LHCN-M2 (cell line): ENCODE measurements around the gene SERPINA4. TPM values are rescaled to one million over a fixed set of nuclear protein-coding genes. Genes with fewer than 3 reads are reported as not detected.
A peak's percentile ranks its signal among the peaks of the same experiment; 100 is the strongest.
"Not testable (repeated sequence)": the region's sequence is repeated elsewhere in the genome, so short reads cannot be mapped to it uniquely, and the experiment has no call there.

Source experiments
- DNase-seq: peaks from one replicate; pipeline ENCODE4 v3.0.0-alpha.2; 2012; ENCODE audit warnings: low read depth
- total RNA-seq: library from RNA; depleted of rRNA; stranded (reverse); fragments of >200 nt; gene quantifications from 2 replicates; pipeline ENCODE4 v1.2.3, GENCODE V29; 2014

SERPINA4 gene
- total RNA-seq, 1 experiment from 2014 or later: not detected

DNA sequence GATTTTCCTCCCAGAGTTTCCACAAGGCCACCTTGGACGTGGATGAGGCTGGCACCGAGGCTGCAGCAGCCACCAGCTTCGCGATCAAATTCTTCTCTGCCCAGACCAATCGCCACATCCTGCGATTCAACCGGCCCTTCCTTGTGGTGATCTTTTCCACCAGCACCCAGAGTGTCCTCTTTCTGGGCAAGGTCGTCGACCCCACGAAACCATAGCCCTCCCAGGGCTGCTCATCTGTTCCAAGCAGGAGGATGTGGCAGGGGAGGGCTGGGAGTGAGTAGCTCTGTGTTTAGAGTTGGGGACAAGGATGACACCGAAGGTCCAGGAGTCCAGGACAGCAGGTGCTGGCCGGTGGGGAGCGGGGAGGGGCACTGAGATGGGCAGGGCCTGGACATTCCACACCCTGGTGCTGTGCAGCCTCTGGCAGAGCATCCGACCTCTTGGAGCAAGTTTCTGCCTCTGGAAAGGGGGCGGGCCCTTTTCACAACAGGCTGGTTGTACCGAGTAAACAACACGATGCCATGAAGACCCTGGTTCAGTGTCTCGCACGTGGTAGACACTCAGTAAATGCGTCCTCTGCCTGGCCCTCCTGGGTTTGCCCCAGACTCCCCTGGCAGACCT, 8.2 kb downstream of the SERPINA4 start:
- DNase-seq: no peak

DNA sequence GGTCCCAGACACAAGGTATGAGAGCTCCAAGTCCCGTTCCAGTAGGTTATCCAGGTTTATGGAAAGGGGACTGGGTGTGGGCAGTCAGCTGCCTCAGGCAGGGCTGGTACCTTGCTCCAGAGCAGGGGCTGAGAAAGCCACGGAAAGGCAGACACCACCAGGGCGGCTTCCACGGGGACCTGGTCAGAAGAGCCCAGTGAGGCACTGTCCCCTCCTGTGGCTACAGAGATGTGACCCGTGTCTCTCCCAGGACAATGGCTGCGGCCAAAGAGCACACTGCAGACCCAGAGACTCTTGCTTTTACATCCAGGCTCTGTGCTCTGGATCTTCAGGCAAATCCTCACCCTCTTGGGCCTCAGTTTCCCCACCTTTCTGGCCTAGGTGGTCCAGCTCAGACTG, 8.8 kb downstream of the SERPINA4 start:
- DNase-seq: no peak

DNA sequence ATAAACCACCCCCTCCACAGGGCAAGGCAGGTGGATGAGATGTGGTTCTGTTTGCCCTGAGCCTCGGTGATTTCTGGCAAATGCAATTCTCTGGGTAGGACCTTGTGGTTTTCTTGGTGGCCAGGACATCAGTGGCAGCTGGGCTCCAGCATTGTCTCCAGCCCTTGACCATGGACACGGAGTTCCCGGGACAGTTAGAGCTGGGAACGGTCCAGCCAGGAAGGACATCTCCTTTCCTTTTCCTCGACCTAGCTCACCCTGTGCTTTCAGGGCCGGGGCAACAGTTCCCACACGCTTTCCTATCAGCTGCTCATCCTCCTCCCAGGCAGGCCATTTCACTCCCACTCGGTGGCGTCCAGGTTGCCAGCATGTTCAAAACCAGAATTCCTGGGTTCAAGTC, 9.2 kb downstream of the SERPINA4 start:
- no peak for DNase-seq

GRCh38 chr14:94571395-94571794, 10.2 kb downstream of the SERPINA4 start:
- DNase-seq: no peak

- DNase-seq: peak; percentile 13
These were observed 10.7 kb downstream of the SERPINA4 start for GRCh38 chr14:94571950-94572349.

DNA sequence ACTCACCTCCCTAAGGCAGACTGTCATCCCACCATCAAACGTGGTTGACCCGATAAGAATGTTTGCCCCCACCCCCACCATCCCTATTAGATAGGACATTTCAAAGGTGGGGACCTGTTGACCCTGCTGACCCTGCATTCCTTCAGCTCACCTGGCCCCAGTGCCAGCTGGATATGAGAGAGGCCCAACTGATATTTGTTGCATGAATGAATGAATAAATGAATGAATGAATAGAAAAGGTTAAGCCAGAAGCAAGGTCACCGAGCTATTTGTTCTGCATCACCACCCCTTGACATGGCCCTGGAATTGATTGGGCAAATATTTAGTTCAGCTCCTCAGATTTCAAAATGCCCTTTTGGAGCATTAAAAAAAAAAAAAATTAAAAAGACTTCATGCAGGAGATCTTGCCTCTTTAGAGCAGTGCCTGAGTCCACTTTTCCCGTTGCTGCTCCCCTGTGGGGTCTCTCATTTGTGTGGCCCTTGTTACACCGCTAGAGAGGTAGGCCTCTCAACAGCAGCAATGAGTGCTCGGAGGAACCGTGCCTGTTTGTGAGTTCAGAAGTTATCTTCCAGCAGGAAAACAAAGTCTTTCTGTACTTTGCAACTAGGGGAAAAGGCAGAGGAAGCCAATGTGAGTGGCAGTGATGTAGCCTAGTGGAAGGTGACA, 11.5 kb downstream of the SERPINA4 start:
- DNase-seq: no peak

GRCh38 chr14:94573475-94574277, 12.4 kb downstream of the SERPINA4 start:
- no peak for DNase-seq

- DNase-seq: no peak
These were observed 13.1 kb downstream of the SERPINA4 start for GRCh38 chr14:94574336-94574735.

DNA sequence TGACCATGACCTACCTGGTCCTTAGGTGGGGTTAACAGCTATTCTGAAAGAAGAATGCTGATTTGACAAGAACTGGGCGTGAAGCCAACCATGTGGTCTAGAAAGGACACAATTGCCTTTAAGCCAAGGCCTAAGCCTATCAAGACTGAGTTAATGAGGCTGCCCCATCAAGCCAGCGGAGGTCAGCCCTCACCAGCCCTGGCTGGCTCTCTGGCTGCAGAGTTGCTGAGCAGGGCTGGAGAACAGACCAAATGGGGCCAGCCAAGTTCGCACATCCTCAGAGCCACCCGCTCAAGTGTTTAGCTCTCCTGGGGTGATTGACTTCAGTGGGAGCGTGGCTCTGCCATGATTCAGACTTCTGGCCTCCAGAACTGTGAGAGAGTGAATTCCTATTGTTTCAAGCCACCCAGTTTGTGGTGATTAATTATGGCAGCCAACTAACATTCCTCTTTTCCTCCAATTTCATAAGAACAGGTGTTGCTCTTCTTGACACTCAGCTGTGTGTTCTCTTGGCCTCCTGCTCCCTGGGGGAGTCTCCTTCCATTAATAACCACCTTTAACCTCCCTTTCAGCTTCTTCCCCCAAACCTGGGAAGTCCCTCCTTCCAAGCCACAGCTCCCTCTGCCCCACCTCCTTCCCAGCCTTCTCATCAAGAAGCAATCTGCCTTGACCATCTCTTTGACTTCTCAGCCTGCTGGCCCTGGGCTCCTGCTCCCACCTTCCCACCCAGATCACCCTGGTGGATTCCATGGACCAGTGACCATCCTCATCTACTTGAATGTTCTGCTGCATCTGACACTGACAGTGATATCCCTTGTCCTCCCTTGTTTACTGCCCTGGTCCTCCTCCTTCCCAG, 14.7 kb downstream of the SERPINA4 start:
- peak; percentile 69 for DNase-seq

GRCh38 chr14:94577472-94577871, 16.2 kb downstream of the SERPINA4 start:
- not testable (repeated sequence) for DNase-seq

DNA sequence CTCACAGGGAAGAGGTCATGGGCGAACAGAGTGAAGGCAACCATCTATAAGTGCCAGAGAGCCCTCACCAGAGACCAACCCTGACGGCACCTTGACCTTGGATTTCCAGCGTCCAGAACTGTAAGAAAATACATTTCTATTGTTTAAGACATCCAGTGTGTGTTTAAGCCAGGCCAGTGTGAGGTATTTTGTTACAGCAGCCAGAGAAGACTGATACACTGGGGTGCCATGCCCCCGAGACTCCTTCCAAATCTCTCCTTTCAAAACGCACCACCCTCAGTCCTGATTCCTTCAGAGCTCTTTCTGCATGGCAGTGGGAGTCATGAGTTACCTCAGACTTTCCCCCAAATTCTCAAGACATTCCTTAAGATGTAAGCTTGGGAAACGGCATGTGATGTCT, 17.5 kb downstream of the SERPINA4 start:
- DNase-seq: no peak

GRCh38 chr14:94581127-94581999, 20.1 kb downstream of the SERPINA4 start, which contains the start of gene SERPINA5:
Gene SERPINA5 (plus strand): TSS chr14:94581426. CDS start chr14:94587363, 5,937 bp downstream.
- DNase-seq: peak; percentile 7

DNA sequence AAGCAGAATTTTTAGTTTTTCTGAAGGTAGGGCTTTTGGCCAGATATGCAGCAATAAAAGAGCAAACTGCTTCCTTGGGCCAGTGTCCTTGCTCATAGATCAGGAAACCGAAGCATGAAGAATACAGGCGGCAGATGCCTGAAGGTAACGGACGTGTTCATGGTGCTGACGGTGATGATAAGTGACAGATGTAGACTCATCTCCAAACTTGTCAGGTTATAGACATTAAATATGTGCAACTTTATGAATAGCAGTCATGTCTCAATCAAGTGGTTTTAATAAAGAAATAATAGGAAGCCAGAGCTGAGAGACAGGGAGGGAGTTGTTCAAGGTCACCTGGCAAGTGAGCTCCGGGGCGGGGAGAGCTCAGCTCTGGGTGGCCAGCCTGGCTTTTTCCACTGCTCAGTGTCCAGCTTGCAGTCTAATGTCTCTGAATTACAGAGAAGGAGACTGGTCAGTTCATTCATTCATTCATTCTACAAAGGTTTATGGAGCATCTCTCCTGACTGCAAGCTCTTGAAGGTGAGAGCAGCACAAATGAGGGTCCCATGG, 21.0 kb downstream of the SERPINA4 start:
- no peak for DNase-seq

DNA sequence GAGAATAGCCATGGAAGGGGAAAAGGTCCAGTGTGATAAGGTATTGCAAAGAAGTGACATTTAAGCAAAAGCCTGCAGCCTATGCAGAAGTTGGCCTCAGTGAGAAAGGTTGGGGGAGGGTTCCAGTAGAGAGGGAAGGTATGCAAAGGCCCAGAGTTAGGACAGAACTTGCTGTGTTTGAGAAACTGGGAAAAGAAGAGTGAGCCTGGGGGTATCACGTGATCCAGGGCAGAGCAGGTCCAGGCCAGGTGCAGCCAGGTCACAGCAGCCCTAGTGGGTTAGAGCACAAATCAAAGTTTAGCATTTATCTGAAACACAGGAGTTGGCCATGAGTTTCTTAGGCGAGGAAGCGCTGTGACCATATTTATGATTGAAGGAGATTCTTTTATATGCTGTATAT, 21.6 kb downstream of the SERPINA4 start:
- DNase-seq: no peak

GRCh38 chr14:94583557-94583956, 22.3 kb downstream of the SERPINA4 start:
- DNase-seq: no peak

DNA sequence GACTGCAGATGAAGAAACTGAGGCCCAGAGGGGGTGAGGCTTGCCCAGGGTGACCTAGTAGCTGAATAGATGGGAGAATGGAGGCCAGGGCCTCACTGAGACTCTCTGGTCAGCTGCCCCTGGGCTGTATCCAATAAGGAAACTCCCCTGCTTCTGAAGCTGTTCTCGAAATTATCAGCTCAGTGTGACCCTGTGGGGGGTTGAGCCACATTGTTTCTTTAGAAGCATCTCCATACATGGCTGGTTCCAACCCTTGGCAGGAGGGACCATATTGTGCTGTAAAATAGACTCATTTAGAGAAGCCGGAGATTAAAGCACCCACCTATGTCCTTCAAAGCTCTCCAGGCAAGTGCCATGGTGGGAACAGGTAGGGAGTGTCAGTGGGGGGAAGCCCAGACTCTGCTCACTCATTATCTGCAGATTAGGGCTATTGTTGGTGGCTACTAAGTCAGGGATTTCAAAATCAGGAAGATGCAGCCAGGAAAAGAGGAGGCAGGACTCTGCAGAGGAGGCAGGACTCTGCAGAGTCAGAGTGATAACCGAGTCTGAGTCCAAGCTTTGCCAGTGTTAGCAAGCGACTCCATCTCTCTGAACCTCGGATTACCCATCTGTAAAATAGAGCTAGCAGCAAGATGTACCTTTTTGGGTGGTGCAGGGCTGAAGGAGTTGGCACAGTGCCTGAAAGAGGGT, 23.5 kb downstream of the SERPINA4 start:
- no peak for DNase-seq

DNA sequence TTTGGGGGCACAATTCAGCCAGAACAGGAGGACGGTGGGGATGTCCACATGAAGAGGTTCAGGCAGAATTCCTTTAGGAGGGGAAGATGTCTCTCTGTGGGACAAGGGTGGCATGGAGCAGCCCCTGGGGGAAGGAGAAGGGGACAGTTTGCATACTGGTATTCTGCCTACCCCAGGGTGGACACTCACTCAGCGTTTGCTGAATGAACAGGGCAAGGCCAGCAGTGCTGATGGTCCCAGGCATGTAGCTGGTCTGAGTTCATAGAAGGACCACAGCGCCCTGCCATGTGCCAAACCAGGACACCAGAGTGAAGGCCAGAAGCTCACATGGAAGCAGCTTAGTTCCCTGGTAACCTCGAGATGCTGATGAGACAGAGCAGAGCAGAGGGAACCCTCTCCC, 25.4 kb downstream of the SERPINA4 start:
- no peak for DNase-seq

- no peak for DNase-seq
These were observed 27.1 kb downstream of the SERPINA4 start for GRCh38 chr14:94588311-94588710.

DNA sequence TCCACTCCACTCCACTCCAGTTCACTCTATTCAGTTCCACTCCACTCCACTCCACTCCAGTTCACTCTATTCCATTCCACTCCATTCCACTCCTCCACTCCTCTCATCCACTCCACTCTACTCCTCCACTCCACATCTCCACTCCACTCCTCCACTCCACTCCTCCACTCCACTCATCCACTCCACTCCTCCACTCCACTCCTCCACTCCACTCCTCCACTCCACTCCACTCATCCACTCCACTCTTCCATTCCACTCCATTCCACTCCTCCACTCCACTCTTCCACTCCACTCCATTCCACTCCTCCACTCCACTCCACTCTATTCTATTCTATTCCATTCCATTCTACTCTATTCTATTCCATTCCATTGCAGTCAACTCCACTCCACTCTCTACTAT, 29.8 kb downstream of the SERPINA4 start:
- no peak for DNase-seq

DNA sequence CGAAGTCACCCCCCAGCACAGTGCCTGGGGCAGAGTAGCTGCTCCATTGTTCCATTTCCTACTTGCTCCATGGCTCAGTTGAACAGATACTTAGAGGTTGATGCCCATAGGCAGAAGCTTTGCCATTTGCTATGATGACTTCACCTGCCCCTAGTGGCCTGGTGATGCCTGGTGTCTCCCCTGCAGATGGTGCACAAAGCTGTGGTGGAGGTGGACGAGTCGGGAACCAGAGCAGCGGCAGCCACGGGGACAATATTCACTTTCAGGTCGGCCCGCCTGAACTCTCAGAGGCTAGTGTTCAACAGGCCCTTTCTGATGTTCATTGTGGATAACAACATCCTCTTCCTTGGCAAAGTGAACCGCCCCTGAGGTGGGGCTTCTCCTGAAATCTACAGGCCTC, 30.6 kb downstream of the SERPINA4 start:
- DNase-seq: no peak
